Prostate gland (tissue), 2 donors: Measurements from ENCODE around the gene LMNA.

ENCODE experiments used
- CTCF ChIP-seq, 4 experiments: fragments of 200-600 bp in 2 of 4; fragments of 450-650 bp in 2 of 4; sonication (generic) in 2 of 4; IDR thresholded peaks; 1 replicate in 3 of 4; 2 replicates in 1 of 4; pipeline ENCODE4 v1.5.1; 2016 to 2019; ENCODE audit warnings: antibody characterized with exemption in 4 of 4, mild to moderate bottlenecking in 2 of 4, moderate library complexity in 2 of 4
- POLR2A ChIP-seq: fragments of 450-650 bp; IDR thresholded peaks from one replicate; pipeline ENCODE4 v1.6.1; 2016; ENCODE audit warnings: antibody characterized with exemption, mild to moderate bottlenecking
- POLR2AphosphoS5 ChIP-seq: sonication (generic); formaldehyde crosslinking; IDR thresholded peaks from one replicate; pipeline ENCODE4 v1.6.1; 2017; ENCODE audit warnings: antibody characterized with exemption

- TF ChIP-seq CTCF (IDR thresholded peaks at IDR 0.05) (no peak), POLR2A (no peak), POLR2AphosphoS5 (no peak)
Observed at GRCh38 chr1:156086256-156086662, 28.3 kb upstream of the LMNA start.
